GM04503 (cell line): ENCODE data around the gene PPP1R37.
"Not testable (repeated sequence)": the region's sequence is repeated elsewhere in the genome, so short reads cannot be mapped to it uniquely, and the experiment has no call there.

Experiments
- DNase-seq: peaks from one replicate; pipeline ENCODE4 v3.0.0-alpha.2; 2012; ENCODE audit warnings: low read depth

The PPP1R37 gene

DNA sequence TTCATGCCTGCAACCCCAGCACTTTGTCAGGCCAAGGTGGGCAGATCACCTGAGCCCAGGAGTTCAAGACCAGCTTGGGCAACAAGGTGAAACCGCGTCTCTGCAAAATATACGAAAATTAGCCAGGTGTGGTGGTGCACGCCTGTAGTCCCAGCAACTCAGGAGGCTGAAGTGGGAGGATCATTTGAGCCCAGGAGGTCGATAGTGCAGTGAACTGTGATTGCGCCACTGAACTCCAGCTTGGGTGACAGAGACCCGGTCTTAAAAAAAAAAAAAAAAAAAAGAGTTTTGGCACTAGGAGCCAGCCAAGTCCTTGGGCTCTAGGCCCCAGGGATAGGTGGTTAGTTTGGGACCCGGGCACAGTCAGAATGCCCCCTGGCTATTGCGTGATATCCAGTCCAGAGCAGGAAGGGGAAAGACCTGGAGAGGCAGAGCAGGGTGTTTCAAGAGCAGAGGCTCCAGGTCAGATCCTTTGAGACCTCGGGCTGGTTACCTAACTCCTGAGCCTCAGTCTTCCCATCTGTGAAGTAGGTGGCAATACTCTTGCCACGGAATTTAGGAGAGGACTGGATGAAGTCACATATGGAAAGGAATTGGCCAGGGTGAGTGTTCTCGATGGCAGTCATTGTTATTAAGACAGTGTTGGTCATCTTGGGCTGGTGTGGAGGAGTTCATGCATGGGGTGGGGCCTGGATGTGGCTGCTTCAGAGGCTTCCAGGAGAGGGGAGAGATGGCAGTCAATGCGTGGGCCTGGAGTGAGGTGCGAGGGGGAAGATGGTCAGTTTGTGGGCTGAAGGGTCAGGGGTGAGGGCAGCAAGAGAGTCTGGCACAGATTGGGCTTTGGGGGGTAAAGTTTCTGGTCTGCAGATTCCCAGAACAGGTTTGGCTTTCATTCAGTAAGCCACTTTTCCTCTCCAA, 2.8 kb downstream of the PPP1R37 start:
- no peak for DNase-seq

DNA sequence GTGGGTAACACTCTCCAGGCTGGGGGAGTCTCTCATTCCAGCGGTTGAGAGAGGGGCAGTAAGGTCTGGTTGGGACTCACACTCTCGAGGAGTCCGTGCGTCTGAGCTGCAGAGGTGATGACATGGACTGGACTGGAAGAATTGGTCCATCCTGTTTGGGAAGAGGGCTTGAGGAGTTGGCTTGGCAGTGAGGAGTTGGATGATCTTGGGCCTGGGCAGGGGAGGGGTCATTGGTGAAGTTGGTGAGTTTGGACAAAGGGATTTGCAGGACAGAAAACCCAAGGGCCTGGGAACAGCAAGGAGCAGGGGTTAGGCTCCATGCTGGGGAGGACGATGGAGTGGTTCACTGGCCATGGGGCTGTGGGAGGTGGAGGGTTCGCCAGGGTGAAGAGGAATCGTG, 3.7 kb downstream of the PPP1R37 start:
- DNase-seq = no peak

DNA sequence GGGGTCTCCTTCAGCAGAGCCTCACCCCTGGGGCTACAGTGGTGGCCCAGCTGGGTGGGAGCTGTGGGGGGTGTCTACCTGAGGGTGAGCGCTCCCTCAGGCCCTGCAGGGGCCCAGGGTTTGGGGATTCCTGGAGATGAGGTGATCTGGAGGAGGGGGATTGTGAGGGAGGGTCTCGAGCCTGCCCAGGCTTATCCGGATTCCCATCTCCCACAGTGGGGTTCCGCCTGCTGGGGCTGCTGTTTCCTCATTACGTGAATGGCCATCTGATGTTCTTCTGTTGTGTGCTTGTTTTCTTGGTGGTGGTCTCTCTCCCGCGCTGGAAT, 4.4 kb downstream of the PPP1R37 start:
- no peak for DNase-seq

DNA sequence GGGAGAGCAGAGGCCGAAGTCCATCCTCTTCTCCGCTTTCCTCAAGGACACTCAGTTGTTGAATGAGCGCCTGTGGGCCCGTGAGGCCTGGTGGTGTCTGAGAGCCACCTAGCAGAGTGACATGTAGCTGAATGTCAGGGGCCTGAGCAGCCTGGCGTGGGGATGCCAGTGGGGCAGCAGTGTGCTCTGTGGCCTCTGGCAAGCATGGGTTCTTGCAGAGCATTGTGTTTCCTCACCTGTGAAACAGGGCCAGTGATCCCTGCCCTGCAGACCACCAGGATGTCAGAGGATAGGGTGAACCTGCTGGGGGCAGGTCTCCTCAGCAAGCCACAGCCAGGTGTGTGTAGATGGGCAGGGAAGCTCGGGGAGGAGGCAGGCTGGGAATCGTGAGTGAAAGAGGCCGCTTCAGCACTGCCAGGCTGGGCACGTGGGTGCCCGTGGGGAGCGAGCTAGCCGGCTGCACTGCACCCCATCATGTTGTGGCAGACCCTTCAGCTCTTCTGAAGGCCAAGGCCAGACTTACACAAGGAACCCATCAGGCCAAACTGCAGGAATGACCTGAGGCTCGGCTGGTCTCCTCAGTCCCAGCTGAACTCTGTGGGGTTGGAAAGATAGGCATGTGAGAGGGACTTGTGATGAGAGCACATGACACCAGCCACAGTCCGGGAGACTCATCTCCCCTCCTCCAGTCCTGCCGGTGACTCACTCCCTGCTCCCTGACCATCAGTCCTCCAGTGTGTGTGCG, 5.0 kb downstream of the PPP1R37 start:
- DNase-seq = peak; percentile 75

DNA sequence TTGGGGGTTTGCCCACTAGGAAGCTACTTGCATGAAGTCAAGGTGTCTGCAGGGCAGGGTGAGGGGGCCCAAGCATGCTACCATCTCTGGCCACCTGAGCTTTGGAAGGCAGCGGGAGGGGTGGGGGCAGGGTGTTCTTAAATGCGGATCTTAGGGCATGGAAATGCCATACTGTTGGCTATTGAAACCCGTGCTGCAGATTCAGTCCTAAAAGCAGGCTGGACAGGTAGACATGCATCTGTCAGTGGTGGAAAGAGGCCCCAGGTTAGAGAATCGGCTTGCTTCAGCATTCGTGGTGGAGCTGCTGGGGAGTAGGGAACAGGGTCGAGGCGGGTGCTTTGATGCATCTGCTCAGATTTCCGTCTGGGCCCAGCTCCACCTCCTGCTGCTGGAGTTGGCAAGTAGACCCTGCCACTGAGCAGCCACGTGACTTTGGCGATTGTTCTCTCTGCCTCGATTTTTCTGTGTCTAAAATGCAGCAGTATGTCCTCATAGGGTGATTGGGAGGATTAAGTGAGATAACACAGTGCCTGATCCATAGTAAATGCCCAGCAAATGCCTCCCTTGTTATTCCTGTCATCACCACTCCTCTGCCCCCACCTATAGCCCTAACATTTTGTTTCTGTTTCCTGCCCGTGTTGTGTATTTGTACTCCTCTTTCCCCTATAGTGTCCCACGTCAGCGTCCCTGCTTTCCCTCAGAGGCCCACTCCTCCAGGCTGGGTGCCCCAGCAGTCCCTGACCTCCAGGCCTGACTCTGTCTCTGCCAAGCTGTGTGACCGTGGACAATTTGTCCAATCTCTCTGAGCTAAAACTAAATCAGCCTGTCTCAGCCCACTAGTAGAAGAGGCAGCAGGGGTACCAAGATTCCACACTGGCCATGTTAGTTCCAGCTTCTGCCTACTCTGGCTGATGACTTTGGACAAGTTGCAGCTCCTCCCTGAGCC, 5.8 kb downstream of the PPP1R37 start:
- DNase-seq = no peak

DNA sequence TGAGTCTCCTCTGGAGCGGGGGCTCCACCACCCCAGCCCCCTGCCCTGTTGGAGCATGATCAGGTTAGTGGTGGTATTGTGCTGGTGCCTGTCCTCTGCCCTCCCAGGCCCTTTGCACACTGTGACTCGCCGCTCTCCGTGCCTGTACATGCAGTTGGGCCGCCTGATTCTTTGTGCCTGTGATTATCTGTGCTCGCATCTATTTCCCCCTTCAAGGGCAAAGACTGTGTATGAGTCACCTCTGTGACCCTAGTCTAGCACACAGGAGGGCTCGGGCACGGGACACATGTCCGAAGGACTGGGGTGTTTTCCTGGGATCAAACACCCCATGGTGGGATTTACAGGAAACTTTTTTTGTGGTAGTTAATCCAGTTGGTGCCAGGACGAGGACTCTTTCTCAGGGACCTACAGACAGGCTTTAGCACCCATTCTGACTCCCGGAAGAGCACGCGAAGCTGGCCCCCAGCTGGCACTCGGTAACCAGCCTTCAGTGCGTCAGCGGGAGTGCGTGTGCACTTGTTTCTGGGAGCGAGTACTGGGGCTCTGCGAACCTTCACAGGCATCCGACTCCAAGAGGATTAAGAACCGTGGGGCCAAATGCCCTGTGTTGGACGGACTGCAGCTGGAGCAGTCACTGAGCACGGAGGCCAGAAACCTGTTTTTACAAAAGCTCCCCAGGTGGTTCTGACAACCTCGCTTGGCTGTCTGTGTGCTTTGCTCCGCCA, 6.7 kb downstream of the PPP1R37 start:
- no peak for DNase-seq

DNA sequence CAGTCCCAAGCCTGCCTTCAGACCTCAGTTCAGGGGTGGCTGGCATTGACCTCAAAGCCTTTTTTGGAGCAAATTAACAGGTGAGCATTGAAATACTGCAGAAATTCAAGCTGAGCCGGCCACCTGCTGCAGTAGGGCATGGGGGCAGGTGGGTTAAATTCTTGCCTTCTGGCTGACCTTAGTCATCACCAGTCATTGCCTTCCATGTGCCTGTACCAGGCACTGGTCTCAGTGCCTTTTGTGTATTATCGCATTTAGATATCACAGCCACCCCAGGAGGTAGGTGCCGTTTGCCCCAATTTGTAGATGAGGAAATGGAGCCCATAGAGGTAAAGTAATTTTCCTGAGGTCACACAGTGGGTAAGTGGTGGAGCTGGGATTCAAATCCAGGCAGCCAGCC, 7.2 kb downstream of the PPP1R37 start:
- no peak for DNase-seq

DNA sequence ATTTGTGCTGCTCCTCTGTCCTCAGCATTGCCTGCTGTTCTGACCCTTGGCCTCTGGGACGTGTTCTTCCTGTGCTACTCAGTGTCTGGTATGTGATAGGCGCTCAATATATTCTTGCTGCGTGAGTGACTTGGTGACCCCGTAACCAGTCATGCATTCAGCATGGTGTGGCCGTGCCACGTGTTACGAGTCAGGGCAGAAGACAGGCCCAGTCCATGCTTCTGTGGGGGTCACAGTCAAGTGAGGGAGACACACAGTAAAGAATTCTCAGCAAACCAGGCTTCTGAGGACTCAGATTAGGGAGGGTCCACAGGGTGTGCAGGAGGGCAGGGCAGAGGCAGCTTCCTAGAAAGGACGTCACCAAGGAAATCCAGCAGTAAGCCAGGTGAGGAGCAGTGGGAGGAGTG, 7.9 kb downstream of the PPP1R37 start:
- no peak for DNase-seq

DNA sequence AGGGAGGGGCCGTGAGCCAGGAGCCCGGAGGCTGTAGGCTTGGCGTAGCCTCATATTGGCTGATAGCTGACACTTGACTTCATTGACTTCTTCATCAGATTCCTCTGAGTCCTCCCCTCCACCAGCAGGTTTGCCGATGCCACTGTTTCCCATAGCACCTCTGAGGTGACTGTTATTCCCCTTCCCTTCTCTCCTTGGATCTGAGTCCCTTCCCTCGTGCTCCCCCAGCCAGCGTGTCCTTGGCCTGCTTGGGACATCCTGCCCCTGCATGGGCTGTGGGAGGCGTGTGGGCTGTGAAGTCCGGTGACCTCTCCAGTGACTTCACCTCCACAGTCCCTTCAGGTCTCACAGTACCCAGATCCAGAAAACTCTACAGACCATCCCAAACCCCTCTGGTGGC, 8.8 kb downstream of the PPP1R37 start:
- DNase-seq = no peak

DNA sequence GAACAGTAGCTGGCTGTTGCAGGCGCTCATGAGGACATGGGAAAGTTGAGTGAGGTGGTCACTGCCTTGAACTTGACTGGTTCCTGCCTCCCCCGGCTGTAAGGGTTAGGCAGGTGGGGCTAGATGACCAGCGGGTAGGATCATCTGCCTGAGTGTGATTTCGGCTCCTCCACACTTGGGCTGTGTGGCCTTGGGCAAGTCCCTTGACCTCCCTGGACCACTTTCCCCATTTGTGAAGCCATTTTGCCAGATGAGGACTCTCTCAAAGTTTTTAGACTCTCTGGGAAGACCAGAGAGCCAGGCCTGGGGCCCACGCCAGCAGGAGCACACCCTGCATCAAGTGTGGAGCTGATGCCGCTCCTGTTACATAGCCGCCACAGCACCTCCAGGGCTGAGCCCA, 9.5 kb downstream of the PPP1R37 start:
- no peak for DNase-seq

DNA sequence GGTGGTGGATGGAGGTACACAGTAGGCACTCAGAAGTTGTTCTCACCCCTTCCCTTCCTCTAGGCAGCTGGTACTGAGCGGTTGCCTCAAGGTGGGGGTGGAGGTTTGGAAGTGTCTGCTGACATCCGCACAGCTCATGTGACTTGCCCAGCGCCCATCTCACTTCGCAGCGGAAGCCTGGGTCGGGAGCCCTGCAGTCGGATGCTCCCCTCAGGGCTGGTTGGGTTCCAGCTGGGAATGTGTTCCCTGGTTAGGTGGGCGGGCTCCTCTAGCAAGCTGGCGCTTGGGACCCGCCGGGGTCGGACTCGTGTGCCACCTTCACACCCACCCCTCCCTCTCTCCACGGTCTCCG, 10.2 kb downstream of the PPP1R37 start:
- no peak for DNase-seq

DNA sequence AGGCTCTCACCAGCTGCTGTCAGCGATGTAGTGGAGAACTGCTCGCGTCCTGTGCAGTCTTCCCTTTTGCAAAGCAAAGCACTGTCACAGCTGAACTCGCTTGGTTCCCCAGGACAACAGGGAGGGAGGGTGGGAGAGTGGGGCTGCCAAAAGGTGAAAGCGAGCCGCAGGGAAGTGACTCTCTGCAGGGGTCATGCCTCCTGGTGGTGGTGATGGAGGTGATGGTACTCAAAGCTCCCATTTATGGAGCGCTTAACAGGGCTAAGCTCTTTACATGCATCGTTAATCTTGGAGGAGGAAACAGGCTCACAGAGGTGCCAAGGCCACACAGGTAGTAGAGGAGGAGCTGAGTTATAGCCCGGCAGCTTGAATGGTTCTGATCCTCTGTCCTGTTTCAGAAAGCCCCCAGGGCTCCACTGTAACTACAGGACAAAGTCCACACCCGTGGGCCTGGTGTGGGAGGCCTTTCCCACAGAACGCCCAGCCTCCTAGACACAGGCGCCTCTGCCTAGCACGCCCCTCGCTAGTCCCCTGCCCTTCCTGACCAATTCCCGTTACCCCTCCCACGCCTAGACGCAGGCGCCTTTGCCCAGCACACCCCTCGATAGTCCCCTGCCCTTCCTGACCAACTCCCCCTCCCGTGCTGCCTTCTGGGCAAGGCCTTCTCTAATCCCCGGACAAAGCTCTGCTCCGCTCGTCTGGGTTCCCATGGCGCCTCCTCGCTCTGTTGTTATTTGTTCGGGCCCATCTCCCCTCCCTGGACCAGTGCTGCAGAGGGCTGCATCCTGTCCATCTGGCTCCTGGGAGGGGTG, 10.7 kb downstream of the PPP1R37 start:
- no peak for DNase-seq

DNA sequence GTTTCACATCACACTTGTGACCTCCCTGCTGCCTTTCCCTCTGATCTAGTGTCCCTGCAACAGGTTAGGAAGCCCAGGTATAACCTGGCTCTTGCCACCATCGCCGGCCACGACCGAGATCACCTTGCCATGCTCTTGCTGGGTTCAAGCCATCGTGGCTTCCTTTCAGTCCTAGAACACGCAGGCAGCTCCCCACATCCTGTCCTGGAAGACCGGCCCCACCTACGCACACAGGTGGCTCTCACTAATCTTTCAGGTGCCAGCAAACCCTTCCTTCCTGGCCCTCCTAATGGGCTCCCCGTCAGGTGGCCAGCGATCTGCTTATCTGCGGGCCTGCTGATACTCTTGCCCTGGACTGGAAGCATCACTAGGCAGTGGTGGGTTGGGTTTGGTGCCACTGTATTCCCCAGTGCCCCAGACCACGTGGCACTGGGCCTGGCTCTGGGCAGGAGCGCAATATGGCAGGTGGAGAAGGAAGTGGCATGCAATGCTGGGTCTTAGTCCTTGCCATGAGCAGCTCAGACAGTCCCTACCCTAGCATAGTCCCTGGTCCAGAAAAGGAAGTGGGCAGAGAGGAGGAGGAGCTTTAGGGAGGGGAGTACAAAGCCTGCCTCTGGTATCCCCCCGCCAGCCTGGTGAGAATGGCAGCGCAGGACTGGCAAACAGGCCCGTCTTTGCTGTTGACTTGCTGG, 11.8 kb downstream of the PPP1R37 start:
- no peak for DNase-seq

DNA sequence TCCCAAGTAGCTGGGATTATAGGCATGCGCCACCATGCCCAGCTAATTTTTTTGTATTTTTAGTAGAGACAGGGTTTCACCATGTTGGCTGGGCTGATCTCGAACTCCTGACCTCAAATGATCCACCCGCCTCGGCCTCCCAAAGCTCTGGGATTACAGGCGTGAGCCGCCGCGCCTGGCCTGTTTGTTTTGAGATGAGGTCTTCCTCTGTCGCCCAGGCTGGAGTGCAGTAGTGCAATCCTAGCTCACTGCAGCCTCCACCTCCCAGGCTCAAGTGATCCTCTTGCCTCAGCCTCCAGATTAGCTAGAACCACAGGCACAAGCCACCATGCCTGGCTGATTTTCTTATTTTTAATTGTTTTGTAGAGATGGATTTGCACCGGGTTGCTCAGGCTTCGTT, 13.4 kb downstream of the PPP1R37 start:
- not testable (repeated sequence) for DNase-seq

DNA sequence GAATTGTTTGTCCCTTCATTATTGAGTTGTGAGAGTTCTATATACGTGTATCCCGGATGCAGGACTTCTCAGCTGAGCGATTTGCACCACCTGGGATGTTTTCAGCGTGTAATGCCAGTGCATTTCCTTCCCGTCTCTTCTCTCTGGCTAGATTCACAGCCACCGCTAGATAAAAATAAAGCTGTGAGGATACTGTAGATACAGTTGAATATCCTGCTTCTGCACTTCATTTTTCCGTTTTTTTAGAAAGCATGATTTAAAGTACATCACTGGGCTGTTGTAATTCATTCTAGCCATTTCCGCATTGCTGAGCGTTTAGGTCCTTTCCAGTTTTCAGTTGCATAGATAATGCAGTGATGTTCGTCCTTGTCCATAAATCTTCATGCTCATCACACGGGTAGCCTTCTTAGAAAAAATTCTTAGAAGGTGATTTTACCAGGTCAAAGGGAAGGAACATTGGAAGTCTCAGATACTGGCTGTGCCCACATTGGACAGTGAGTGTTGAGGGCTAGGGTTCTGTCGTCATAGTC, 14.7 kb downstream of the PPP1R37 start:
- DNase-seq = no peak

DNA sequence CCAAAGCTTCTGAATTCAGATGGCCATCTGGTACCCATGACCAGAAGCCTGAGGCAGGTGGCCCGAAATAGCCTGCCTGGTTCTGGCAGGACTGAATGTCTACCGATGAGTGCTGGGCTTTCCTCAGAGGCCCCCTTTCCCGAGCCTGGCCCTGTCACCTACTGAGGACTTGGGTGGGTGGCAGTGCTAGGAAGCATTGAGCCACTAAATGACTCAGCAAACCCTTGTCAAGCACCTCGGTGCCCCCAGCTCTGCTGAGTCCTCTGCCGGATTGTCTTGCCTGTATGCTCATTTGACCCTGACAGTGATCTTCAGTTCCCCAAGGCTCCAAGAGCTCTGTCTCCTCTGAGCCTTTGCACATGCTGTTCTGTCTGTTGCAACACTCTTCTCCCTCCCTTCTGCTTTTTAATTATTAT, 17.9 kb downstream of the PPP1R37 start:
- DNase-seq = no peak

DNA sequence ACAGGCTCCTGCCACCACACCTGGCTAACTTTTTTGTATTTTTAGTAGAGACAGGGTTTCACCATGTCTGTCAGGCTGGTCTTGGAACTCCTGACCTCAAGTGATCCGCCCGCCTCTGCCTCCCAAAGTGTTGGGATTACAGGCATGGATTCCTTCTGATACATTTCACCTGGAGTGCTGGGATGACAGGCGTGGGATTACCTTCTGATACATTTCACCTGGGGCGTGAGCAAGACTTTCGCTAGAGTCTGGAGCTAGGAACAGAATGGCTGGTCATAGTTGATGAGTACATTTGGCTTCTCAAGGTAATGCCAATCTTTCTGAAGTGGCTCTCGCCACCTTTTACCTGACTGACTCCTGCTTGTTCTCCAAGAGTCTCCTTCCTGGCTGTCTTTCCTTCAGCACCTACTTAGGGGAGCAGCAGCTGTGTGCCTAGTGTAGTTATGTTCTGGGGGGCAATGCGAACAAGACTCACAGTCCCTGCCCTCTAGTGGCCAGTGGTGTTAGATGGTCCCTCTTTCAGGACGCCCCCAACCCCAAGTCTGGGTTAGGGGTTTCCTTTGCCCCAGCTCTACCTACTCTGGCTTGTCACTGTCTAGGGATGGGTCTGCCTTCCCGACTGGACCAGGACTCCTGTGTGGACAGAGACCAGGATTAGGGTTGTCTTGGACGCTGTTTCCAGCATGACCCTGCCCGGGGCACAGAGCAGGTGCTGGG, 19.3 kb downstream of the PPP1R37 start:
- no peak for DNase-seq

DNA sequence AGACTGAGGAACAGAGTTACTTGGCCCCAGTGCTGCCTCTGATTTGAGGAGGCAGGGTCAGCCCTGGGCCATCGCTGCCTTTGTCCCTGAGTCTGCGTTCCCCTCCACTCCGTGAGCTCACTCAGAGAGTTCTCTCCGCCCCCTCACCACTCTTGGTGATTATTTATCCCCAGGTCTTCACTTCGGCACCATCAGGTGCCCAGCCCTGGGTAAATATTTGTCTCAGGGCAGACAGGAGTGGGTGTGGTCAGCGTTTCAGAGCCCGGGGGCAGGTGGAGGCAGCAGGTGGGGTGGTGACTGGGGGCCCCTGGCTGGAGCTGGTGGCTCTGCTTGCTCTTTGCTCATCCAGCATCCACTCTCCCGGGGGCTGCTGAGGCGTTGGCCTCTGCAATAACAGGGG, 20.6 kb downstream of the PPP1R37 start:
- DNase-seq = no peak

DNA sequence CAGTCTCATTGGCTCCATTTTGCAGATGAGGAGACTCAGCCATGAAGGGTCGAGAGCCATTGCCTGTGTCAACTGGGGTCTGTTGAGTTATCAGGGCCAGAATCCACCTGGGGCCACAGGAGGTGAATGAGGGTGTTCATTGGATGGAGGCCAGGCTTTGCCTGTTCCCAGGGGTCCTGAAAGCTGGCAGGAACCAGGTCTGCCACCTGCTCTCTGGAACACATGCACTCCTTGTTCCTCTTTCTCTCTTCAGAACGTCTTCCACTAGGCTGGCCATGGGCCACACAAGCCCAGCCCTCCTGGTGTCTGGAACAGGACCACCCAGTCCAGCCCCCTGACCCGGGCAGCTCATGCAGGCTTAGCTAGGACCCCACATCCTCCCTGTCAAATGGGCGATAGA, 21.1 kb downstream of the PPP1R37 start:
- no peak for DNase-seq
